ENCODE measurements around the gene UBE2C.
"Not testable (repeated sequence)": the region's sequence is repeated elsewhere in the genome, so short reads cannot be mapped to it uniquely, and the experiment has no call there.

The UBE2C gene

DNA sequence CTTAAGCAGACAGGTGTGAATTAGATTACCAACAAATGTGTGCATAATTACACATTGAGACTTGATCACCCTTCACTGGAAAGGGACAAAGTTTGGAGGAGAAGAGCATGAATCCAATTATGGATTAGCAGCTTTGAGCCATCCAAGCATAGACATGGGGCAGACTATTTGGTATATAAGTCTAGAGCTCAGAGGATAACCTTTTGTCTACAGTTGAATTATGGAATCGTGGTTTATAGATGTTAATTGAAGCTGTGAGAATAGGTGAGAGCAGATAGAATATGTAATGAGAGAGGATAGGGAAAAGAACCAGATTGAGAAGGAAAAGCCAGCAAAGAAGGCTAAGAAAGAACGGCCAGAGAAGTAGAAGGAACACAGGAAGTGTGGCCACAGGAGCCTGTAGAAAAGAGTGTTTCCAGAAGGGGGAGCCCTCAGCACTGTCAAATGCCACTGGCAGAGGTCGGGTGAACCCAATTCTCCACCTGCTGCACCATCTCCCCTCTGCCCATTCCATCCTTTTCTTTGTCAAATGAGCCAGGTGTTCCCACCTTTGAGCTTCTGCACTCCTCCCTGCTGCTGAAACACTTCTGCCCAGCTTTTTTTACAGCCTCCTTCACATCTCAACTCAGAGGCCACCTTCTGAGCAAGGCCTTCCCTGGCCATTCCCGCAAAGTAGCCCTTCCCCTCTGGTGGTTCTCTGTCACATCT is 13.4 kb upstream of the UBE2C start:
- DNase-seq (ENCODE audit: low read depth): peak; percentile 52

DNA sequence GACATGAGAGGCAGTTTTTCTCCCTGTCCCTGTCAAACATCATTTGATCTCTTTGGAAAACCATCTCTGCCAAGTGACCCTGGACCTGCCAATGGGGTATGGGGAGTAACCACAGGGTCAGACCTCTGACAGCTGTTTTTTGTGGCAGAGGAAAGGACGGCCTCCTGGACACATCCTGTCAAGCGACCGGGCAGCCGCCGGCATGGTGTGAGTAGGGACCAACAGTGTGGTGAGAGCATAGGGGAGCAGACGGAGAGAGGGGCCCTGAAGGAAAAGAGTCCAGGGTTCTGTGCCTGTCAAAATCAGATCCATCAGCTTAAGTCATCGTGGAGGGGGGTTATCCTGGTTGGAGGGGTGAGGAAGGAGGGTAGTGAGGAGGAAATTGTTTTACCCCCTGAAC is 10.6 kb upstream of the UBE2C start:
- DNase-seq (ENCODE audit: low read depth): no peak

DNA sequence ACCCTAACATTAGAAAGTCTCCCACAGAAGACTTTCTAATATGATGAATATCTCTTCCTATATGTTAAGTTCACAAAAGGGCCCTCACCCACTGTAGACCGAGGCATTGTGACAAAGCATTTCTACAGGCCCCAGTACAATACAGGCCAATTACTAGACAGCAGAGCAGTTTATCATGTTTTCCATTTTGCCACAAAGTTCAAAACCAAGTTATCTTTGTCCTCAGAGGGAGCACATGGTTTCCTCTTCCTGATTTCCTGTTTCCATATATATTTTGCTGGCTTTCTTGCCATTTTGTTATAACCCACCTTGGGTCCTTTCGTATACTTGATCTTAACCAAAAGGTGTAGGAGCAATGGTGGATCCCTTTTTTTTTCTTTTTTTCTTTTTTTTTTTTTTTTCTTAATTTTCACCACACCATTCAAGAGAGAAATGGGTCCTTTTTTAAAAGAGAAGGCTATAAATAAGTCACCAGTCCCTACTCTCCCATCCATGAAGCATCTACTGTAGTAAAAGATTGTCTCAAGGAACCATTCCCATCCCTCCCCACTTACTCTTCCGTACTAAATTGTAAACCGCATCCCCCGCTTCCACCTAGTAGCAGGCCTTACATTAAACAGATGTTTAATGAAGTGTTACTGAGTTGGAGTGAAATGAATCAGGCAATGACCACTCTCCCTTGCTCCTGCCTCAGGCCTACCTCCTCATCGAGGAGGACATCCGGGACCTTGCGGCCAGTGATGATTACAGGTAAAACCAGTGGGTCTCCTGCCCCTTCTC is 2.1 kb upstream of the UBE2C start:
- no peak for DNase-seq (ENCODE audit: low read depth)

DNA sequence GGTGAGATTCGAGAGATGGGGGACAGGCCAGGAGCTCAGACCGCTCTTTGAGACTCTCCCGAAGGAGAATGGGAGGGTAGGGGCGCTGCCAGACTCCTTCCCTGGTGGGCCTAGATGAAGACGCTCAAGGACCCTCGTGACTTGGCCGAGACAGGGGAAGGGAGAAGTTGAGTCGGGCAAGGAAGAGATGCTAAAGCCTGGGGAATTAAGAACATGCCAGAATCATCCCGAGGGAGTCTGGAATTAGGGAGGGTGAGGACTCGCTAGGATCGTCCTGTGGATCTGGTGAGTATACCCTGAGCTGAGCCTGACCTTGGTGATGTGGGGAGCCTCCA is 529 bp downstream of the UBE2C start:
- DNase-seq (ENCODE audit: low read depth): no peak

DNA sequence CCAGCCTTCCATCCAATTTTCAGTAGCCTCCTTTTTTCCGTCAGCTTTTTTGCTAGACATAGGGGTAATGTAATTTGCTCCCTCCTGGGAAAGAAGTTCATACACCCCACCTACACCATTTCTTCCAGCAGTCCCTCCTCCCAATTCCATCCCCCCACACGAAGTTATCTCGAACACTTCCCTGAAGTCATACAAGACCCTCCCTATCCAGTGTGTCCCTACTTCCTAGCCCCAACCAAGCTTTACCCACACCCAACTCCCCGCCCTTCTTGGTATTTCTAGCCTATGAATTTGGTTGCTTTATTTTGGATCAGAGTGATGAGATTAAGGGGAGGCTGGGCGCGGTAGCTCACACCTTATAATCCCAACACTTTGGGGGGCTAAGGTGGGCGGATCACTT is 1.0 kb downstream of the UBE2C start:
- no peak for DNase-seq (ENCODE audit: low read depth)

DNA sequence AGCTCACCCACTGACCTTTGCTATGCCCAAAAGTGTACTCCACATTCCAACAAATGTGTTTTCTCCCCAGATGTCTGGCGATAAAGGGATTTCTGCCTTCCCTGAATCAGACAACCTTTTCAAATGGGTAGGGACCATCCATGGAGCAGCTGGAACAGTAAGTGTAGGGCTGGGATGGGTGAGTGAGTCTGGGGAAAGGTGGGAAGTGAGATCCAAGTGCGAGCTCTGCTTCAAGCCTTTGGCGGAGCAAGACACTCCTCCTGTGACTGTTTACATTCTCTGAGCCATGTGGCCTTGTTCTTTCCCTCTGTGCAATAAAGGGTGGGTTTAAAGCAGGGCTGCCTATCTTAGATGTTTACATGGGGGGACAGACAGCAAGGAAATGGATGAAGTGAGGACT is 1.9 kb downstream of the UBE2C start:
- no peak for DNase-seq (ENCODE audit: low read depth)

DNA sequence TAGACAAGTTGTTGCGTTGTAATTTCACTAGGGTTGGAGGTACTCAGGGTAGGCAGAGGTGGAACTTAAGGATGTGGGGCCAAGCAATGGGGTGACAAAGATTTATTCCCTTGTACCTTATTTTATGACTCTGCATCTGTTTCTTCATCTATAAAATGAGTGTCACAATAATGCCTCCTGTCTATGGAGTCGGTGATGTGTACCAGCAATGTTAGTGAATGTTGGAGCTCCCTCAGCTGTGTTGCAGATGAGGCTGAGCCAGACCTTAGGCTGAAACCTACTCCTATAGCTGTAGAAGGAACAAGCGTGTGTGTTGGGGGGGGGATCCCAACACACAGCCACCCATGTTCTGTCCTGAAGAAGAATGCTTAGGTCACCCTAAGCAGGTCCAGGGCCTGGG is 4.5 kb downstream of the UBE2C start:
- DNase-seq (ENCODE audit: low read depth): no peak

DNA sequence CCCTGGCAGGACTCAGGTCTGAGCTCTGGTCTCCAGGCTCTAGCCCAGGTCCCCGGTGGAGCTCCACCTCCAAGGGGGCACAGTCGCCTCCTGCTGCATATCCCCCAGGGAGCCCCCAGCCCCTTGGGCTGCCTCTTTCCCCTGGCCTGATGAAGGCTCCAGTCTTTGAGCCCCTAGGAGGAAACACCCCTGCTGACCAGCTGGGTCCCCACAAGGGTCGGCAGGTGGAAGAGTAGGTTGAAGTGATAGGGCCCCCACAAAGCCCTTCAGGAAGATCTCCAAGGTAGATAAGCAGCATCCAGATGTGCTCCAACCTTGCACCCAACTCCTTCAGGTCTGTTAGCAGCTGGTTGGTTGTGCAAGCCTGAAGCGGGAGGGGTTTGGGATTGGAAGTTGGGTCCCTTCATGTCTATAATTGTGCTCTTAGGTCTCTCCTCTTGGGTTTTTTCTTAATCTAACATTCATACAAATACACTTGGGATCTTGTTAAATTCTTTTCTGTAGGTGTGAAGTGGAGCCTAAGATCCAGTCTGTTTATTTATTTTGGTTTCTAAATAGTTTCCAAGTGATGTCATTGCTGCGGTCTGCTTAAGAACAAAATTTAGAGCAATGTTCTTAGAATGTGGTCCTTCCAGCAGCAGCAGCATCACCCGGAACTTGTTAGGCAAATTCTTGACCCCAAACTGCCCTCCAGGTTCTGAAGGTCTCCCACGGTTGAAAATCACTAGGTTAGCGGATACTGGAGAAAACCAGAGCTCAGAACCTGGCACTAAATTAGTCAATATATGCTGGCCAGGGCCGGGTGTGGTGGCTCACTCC is 5.1 kb downstream of the UBE2C start:
- no peak for DNase-seq (ENCODE audit: low read depth)

DNA sequence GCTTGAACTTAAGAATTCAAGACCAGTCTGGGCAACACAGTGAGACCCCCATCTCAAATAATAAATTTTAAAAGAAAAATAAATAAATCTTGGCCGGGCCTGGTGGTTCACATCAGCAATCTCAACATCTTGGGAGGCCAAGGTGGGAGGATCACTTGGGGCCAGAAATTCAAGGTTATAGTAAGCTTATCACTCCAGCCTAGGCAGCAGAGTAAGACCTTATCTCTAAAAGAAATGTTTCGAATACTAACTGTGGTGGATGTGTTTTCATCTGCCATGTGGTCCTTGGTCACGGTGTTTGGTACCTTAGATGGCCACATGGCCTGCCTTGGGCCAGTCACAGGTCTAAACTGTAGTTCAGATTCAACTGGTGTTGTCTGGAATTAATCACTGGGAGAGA is 5.8 kb downstream of the UBE2C start:
- DNase-seq (ENCODE audit: low read depth): no peak

DNA sequence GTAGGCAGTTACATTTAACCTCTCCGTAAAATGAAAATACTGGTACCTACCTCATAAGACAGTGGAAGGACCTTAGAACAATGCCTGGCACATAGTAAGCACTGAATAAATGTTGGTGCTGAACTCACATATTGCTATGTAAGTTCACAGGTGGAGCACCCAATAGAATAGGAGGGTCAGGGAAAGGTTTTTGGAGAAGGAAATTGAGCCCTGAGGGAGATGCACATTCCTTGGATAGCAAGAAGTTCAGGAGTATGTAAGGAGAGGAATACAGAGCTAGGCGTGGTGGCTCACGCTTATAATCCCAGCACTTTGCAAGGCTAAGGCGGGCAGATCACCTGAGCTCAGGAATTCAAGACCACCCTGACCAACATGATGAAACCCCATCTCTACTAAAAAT is 7.0 kb downstream of the UBE2C start:
- DNase-seq (ENCODE audit: low read depth): no peak

DNA sequence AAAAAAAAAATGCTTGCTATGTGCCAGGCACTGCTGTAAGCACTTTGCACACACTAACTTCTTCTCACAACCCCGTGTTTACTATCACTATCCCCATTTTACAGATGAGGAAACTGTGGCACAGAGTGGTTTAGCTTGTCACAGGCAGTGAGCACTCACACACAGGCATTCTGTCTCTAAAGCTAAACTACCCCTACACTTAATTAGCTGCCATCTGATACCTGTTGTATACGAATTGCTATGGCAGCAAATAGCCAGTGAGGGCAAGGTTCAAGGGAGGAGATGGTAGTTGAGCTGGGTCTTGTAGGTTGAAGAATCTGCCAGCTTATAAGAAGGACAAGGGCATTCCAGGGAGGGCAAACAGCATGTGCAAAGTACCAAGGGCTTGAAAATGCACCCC is 9.5 kb downstream of the UBE2C start:
- DNase-seq (ENCODE audit: low read depth): no peak

DNA sequence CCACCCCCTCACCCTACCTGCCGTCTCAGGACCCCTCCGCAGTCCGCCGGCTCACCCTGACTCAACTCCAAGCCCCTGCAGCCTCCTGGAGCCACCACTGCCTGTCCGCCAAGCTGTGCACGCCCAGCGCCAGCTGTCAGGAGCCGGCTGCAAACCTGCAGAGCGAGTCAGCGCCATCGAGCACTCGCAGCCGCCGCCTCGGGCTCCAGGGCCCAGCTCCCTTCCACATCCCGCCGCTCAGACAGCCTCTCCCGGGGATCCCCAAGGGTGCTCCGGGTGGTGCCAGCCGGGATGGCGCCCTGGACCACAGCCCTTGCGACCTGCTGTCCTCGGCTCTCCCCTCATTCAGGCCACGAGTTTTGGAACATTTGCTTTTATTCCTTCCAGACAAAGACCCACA is 10.4 kb downstream of the UBE2C start:
- DNase-seq (ENCODE audit: low read depth): no peak

DNA sequence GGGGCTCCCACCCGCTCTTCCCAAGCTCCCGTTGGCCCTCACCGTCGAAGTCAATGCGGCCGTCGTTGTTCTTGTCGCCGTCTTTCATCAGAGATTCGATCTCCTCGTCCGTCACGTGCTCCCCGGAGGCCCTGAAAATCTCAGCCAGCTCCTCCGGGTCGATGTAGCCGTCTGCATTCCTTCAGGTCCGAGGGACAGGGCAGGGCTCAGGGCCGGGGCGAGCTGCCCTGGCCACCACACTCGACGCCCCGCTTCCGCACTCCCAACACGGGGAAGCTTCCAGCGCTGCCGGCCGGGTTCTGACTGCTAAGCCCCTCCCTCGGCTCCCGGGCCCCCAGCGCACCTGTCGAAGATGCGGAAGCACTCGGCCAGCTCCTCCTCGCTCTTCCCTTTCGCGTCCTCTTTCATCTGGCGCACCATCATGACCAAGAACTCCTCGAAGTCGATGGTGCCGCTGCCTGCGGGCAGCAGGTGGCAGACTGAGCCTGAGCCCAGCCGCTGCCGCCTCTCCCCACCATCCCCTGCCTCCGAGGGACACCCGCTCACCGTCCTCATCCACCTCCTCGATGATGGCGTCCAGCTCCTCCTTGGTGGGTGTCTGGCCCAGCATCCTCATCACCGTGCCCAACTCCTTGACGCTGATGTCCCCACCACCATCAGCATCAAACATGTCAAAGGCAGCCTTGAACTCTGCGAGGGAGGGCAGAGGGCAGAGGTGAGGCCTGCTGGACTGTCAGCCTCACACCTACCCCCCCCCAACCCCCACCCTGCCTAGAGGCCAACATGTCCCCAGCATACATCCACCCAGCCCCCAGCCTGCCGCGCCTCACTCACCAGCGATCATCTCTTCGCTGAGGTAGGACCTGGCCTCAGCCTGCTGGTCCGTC is 11.7 kb downstream of the UBE2C start:
- DNase-seq (ENCODE audit: low read depth): peak; percentile 27

DNA sequence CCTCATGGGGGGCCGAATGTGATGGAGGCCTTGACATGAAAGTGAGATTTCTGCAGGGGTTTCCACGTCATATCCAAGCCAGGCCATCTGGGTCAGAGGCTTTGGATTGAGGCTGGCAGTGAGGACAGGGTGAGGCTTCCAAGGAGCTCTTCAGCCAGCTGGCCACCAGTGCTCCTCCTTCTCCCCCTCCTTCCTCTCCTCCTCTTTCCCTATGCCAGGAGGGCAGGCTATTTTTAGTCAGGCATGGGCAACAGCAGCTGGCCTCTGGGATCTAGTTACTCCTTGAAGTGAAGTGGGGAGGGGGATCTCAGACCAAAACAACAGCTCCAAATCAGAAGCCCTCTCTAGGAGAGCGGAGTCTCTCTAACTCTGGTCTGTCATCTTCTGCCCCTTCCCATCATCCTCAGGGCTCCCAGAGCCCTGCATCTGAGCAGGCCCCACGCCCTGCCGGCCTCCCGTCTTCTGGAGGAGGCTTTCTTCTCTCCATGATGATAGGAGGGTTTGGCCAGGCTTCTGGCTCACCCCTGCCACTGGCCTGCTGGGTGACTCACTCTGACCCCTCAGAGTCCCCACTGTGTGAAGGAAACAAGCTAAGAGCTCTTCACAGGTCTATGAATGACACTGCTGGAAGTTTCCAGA is 14.1 kb downstream of the UBE2C start:
- DNase-seq (ENCODE audit: low read depth): no peak

DNA sequence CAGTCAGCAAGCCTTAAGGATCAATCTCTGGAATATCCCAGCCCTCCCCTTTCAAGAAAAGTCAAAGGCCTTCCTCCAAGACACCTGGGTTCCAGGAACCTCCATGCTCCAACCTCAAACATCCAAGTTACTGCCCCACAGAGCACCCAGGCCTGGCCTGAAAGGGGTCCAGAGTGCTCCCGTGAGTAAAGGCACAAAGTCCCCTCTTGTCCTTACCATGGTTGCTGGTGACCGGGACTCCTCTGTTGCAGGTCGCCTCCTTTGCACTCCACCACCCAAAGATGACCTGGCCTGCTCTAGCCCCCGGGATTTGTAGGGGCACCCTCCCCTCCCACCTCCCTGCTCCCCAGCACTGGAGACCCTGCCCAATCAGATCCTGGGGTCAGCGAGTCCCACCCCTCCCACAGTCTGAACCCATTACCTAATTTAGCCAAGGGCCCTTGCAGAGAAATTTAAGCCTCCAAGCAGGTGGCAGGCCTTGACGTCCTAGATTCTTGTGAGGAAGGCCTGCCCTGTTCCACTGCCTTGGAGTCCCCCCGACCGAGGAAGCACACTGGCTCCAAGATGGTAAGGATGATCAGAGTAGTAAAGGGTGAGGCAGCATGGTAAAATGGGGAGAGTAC is 14.7 kb downstream of the UBE2C start, which contains the start of gene TNNC2:
TSS of gene TNNC2 (minus strand) at position 283 of the 623 bp plus-strand sequence. CDS start at position 219, 64 bp downstream.
- DNase-seq (ENCODE audit: low read depth): no peak

DNA sequence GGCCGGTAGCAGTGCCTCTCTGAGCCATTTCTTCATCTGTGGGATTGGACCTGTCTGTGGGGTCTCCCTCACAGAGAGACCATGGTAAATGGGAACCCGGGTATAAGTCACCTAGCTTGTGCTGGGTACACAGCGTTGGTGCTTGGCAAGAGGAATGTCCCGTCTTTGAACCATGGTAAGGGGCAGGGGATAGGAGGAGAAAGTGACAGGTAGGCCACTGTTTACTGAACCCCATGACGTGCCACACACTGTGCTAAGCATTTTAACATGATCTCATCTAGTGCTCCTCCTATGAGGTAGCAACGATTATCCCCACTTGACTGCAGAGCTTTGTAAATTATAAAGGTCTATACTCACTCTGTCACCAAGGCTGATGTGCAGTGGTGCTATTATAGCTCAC is 15.3 kb downstream of the UBE2C start:
- DNase-seq (ENCODE audit: low read depth): no peak

DNA sequence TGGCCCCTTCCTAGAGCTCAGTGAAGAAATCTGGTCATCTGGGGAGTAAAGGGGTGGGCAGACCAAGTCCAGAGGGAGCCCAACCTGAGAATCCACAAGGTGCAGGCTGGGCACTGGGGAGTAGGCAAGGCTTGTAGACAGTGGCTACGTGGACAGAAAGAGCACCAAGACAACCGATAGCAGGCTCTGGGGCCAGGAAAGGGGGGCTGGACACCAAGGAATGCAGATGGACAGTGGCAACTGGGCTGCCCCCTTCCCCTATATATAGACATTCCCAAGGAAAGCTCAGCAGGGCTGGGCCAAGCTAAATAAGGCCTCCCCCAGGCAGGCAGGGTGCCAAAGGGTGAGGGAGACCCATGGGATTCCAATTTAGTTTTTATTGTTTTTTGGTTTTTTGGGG is 16.1 kb downstream of the UBE2C start:
- DNase-seq (ENCODE audit: low read depth): no peak

DNA sequence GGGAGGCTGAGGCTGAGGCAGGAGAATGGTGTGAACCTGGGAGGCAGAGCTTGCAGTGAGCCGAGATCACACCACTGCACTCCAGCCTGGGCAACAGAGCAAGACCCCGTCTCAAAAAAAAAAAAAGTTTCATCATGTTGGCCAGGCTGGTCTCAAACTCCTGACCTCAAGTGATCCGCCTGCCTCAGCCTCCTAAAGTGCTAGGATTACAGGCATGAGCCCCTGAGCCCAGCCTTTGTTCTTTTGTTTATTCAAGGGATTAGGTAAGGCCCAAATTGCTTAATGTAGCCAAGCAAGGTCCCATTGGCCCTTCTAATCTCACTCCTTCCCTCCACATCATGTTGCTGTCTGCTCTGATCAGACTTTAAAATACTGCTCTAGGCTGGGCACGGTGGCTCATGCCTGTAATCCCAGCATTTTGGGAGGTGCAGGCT is 17.2 kb downstream of the UBE2C start:
- not testable (repeated sequence) for DNase-seq (ENCODE audit: low read depth)

DNA sequence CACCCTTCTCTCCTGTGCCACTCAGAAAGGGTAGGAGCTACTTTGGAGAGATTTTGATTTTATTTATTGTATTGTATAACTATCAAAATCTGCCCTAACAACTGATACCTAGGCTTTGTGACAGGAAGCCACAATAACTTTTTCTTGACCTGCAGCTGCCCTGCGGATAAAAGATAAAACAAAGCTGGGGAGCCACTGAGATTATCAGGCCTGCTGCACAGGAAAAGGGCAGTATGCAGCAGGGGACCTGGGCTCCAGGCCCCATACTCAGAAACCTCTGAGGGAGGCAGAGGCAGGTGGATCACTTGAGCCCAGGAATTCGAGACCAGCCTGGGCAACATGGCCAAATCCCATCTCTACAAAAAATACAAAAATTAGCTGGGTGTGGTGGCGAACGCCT is 20.2 kb downstream of the UBE2C start:
- no peak for DNase-seq (ENCODE audit: low read depth)

DNA sequence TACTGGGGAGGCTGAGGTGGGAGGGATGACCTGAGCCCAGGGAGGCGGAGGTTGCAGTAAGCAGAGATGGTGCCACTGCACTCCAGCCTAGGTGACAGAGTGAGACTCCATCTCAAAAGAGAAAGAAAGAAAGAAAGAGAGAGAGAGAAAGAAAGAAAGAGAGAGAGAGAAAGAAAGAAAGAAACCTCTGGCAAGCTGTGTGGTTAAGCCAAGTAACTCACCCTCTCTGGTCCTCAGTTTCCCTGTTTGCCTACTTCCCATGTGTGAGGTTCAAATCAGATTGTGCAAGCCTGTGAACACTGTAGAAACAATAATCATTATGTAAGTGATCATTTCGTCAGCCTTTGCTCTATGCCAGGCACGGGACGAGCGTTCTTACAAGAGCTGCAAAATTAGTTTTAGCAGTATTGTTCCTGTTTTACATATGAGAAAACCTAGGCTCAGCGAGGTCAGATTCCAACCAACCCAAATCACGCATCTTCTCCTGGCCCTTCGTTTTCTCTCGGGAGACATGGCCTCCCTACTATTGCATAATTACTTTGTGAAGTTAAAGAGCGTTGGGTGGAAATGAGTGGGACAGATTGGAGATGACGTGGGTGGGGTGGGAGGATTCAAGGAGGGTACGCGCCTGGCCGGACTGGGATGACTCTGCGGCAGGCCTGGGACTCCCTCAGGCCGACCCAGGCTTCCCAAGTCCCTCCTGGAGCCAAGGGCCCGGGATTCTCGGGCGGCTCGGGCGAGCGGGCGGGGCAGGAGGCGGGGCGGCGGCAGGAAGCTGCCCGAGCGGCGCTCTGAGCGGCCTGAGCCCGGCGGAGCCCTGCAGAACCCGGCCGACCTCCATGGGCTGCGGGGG is 20.8 kb downstream of the UBE2C start, which contains the start of gene SNX21:
TSS of gene SNX21 (plus strand) at position 770 of the 853 bp plus-strand sequence. CDS start 121 bp downstream, outside the sequence.
- no peak for DNase-seq (ENCODE audit: low read depth)
